ENCODE data around the gene TENM4.

Gene TENM4

DNA sequence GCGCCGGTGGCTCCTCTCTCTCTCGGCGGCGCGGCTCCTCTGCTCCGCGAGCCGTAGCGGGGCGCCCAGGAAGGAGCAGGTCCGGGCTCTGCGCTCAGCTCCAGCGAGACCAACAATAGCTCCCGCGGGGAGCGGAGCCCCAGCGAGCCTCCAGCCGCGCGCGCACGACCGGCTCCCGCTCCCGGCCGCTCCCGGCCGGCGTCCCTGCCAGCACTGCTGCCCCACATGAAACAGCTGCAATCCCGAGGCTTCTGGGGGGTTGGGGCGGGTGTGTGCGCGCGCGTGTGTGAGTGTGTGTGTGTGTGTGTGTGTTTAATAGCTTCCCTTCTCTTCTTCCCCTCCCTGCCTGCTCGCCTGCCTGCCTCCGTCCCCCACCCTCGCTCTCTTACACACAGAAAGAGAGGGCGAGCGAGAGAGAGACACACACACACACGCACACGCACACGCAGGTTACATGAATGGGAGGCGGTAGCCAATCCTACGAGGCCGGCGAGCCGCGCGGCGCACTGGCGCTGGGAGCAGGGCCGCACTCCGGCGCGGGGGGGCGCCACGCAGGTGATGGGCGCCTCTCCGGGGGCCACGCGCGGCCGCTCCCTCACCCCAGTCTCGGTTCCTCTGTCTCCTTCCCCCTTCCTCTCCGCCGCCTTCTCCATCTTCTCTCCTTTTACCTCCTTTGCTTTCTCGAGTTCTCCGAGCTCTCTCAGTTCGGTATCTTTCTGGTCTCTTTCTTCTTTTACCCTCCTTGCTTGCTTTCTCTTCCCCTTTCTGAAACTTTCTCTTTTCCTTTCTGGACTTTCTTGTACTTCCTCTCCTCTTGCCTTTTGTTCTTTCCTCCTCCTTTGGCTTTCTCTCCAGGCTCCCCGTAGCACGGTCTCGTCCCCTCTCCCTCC is at the start of gene TENM4:
Gene TENM4 (minus strand): TSS at position 460 of the 890 bp plus-strand sequence. CDS start 371,086 bp downstream, outside the sequence.
- no peaks in the 10 kb centered on the region for H3K36me3 ChIP-seq (ENCODE audit: control insufficient read depth in 2 of 2, insufficient read depth in 2 of 2, low read length in 2 of 2)
- H3K27me3 ChIP-seq (ENCODE audit: control insufficient read depth in 2 of 2, insufficient read depth in 2 of 2, low read length in 2 of 2) = peaks cover 44 to 46% of the 10 kb centered on the region in 2 donors
- peaks cover 5 to 12% of the 10 kb centered on the region in 2 donors for H3K4me1 ChIP-seq (ENCODE audit: control insufficient read depth in 2 of 2, insufficient read depth in 2 of 2, low read length in 2 of 2)
- H3K27ac ChIP-seq (ENCODE audit: low read depth in 2 of 2, low read length in 2 of 2) = no peak within 1 kb of the TSS
- H3K9me3 ChIP-seq (ENCODE audit: control insufficient read depth in 2 of 2, low read length in 2 of 2) = no peaks in the 10 kb centered on the region
- peak within 1 kb of the TSS in 1 of 2 donors; percentile 53 for H3K4me3 ChIP-seq (ENCODE audit: low read length in 2 of 2)
- peak within 1 kb of the TSS in 1 of 2 donors; percentile 19 for H3K9ac ChIP-seq (ENCODE audit: low read depth in 1 of 2, low read length in 2 of 2)

GRCh38 chr11:79488286-79488685 is 47.5 kb upstream of the TENM4 start:
- Histone ChIP-seq H3K27me3 (ENCODE audit: control insufficient read depth in 2 of 2, insufficient read depth in 2 of 2, low read length in 2 of 2) (no peaks in the 10 kb centered on the region), H3K9me3 (ENCODE audit: control insufficient read depth in 2 of 2, low read length in 2 of 2) (no peaks in the 10 kb centered on the region), H3K36me3 (ENCODE audit: control insufficient read depth in 2 of 2, insufficient read depth in 2 of 2, low read length in 2 of 2) (no peaks in the 10 kb centered on the region), H3K4me3 (ENCODE audit: low read length in 2 of 2) (no peak overlapping the region), H3K27ac (ENCODE audit: low read depth in 2 of 2, low read length in 2 of 2) (no peak overlapping the region), H3K9ac (ENCODE audit: low read depth in 1 of 2, low read length in 2 of 2) (no peak overlapping the region), H3K4me1 (ENCODE audit: control insufficient read depth in 2 of 2, insufficient read depth in 2 of 2, low read length in 2 of 2) (no peaks in the 10 kb centered on the region)

DNA sequence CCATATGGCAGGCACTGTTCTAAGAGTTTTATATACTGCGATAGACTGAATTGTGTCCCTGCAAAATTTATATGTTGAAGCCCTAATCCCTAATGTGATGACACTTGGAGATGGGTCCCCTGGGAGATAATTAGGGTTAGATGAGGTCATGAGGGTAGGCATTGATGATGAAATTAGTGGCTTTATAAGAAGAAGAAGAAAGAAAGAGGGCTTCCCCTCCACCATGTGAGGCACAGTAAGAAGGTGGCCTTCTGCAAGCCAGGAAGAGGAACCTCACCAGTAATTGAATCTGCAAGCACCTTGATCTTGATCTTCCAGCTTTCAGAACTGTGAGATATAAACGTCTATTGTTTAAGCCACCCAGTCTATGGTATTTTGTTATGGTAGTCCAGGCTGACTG is 46.6 kb upstream of the TENM4 start:
- H3K4me3 ChIP-seq (ENCODE audit: low read length in 2 of 2) = no peak overlapping the region

GRCh38 chr11:79486242-79486984 is 45.6 kb upstream of the TENM4 start:
- Histone ChIP-seq H3K9ac (ENCODE audit: low read depth in 1 of 2, low read length in 2 of 2) (no peak overlapping the region), H3K4me1 (ENCODE audit: control insufficient read depth in 2 of 2, insufficient read depth in 2 of 2, low read length in 2 of 2) (no peaks in the 10 kb centered on the region), H3K27ac (ENCODE audit: low read depth in 2 of 2, low read length in 2 of 2) (no peak overlapping the region), H3K36me3 (ENCODE audit: control insufficient read depth in 2 of 2, insufficient read depth in 2 of 2, low read length in 2 of 2) (no peaks in the 10 kb centered on the region), H3K27me3 (ENCODE audit: control insufficient read depth in 2 of 2, insufficient read depth in 2 of 2, low read length in 2 of 2) (no peaks in the 10 kb centered on the region), H3K9me3 (ENCODE audit: control insufficient read depth in 2 of 2, low read length in 2 of 2) (no peaks in the 10 kb centered on the region), H3K4me3 (ENCODE audit: low read length in 2 of 2) (no peak overlapping the region)

More for the DNA sequence above, 46.6 kb upstream of the TENM4 start:
- Histone ChIP-seq H3K27me3 (ENCODE audit: control insufficient read depth in 2 of 2, insufficient read depth in 2 of 2, low read length in 2 of 2) (no peaks in the 10 kb centered on the region), H3K9me3 (ENCODE audit: control insufficient read depth in 2 of 2, low read length in 2 of 2) (no peaks in the 10 kb centered on the region), H3K36me3 (ENCODE audit: control insufficient read depth in 2 of 2, insufficient read depth in 2 of 2, low read length in 2 of 2) (no peaks in the 10 kb centered on the region), H3K4me1 (ENCODE audit: control insufficient read depth in 2 of 2, insufficient read depth in 2 of 2, low read length in 2 of 2) (no peaks in the 10 kb centered on the region), H3K27ac (ENCODE audit: low read depth in 2 of 2, low read length in 2 of 2) (no peak overlapping the region), H3K9ac (ENCODE audit: low read depth in 1 of 2, low read length in 2 of 2) (no peak overlapping the region)

- H3K9ac ChIP-seq (ENCODE audit: low read depth in 1 of 2, low read length in 2 of 2) = no peak overlapping the region
- no peaks in the 10 kb centered on the region for H3K9me3 ChIP-seq (ENCODE audit: control insufficient read depth in 2 of 2, low read length in 2 of 2)
- no peak overlapping the region for H3K4me3 ChIP-seq (ENCODE audit: low read length in 2 of 2)
- H3K4me1 ChIP-seq (ENCODE audit: control insufficient read depth in 2 of 2, insufficient read depth in 2 of 2, low read length in 2 of 2) = no peaks in the 10 kb centered on the region
- H3K36me3 ChIP-seq (ENCODE audit: control insufficient read depth in 2 of 2, insufficient read depth in 2 of 2, low read length in 2 of 2) = no peaks in the 10 kb centered on the region
- H3K27me3 ChIP-seq (ENCODE audit: control insufficient read depth in 2 of 2, insufficient read depth in 2 of 2, low read length in 2 of 2) = no peaks in the 10 kb centered on the region
- H3K27ac ChIP-seq (ENCODE audit: low read depth in 2 of 2, low read length in 2 of 2) = no peak overlapping the region
These were observed 44.9 kb upstream of the TENM4 start for GRCh38 chr11:79485694-79486093.

DNA sequence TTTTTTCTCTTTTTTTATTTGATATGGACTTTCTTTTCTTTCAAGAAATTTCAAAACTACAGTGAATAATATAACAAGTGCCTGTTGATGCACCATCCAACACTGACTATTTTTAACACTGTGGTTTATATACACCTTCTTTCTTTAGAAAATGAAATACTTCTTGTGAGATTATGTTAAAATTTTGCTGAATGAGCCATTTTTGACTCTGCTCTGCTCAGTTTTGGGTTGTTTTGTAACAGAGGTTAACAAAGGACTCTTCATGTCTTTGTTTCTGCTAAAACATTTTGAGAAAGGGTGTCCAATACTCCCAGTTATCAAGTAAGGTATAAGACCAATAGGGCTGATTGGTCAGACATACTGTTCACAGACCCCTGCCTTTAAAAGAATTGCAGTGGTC is 44.0 kb upstream of the TENM4 start:
- Histone ChIP-seq H3K4me1 (ENCODE audit: control insufficient read depth in 2 of 2, insufficient read depth in 2 of 2, low read length in 2 of 2) (no peaks in the 10 kb centered on the region), H3K4me3 (ENCODE audit: low read length in 2 of 2) (no peak overlapping the region), H3K9ac (ENCODE audit: low read depth in 1 of 2, low read length in 2 of 2) (no peak overlapping the region), H3K27ac (ENCODE audit: low read depth in 2 of 2, low read length in 2 of 2) (no peak overlapping the region), H3K36me3 (ENCODE audit: control insufficient read depth in 2 of 2, insufficient read depth in 2 of 2, low read length in 2 of 2) (no peaks in the 10 kb centered on the region), H3K27me3 (ENCODE audit: control insufficient read depth in 2 of 2, insufficient read depth in 2 of 2, low read length in 2 of 2) (no peaks in the 10 kb centered on the region), H3K9me3 (ENCODE audit: control insufficient read depth in 2 of 2, low read length in 2 of 2) (no peaks in the 10 kb centered on the region)

DNA sequence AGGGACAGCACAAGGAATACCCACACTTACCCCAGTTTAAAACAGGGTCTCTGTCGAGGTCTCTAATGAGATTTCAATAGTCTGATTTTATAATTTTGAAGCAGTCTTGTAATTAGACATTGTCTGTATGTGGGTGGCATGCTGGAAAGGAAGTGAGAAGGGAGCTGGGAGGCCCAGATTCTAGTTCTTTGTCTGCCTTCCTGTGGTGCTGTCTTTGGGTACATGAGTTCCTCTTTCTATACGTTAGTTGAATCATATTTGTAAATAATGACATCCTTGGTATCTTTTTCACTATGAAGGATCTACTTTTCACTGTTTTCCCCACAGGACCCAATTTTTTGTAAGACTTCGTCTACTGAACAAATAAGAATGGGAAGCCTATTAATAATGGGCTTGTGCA is 42.0 kb upstream of the TENM4 start:
- Histone ChIP-seq H3K27me3 (ENCODE audit: control insufficient read depth in 2 of 2, insufficient read depth in 2 of 2, low read length in 2 of 2) (no peaks in the 10 kb centered on the region), H3K4me1 (ENCODE audit: control insufficient read depth in 2 of 2, insufficient read depth in 2 of 2, low read length in 2 of 2) (no peaks in the 10 kb centered on the region), H3K27ac (ENCODE audit: low read depth in 2 of 2, low read length in 2 of 2) (no peak overlapping the region), H3K9me3 (ENCODE audit: control insufficient read depth in 2 of 2, low read length in 2 of 2) (no peaks in the 10 kb centered on the region), H3K4me3 (ENCODE audit: low read length in 2 of 2) (no peak overlapping the region), H3K36me3 (ENCODE audit: control insufficient read depth in 2 of 2, insufficient read depth in 2 of 2, low read length in 2 of 2) (no peaks in the 10 kb centered on the region), H3K9ac (ENCODE audit: low read depth in 1 of 2, low read length in 2 of 2) (no peak overlapping the region)

DNA sequence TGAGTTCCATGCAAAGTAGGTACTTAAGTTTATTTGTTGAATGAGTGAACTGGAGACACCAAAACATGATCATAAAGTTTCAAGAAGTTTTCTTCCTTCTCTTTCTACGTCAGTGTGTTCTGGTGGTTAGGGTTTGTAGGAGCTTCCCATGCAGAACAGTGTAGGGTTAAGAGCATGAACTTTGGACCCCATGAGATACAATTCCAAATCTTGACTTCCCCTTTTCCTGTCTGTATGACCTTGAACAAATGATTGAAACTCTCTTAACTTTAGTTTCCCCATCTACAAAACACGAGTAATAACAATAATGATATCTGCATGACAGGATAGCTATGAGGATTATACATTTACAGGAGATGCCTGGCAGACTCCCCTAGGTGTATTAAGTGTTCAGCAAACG is 41.0 kb upstream of the TENM4 start:
- Histone ChIP-seq H3K4me3 (ENCODE audit: low read length in 2 of 2) (no peak overlapping the region), H3K9me3 (ENCODE audit: control insufficient read depth in 2 of 2, low read length in 2 of 2) (no peaks in the 10 kb centered on the region), H3K27me3 (ENCODE audit: control insufficient read depth in 2 of 2, insufficient read depth in 2 of 2, low read length in 2 of 2) (no peaks in the 10 kb centered on the region), H3K36me3 (ENCODE audit: control insufficient read depth in 2 of 2, insufficient read depth in 2 of 2, low read length in 2 of 2) (no peaks in the 10 kb centered on the region), H3K9ac (ENCODE audit: low read depth in 1 of 2, low read length in 2 of 2) (no peak overlapping the region), H3K27ac (ENCODE audit: low read depth in 2 of 2, low read length in 2 of 2) (no peak overlapping the region), H3K4me1 (ENCODE audit: control insufficient read depth in 2 of 2, insufficient read depth in 2 of 2, low read length in 2 of 2) (no peaks in the 10 kb centered on the region)

GRCh38 chr11:79480864-79481263 is 40.0 kb upstream of the TENM4 start:
- H3K9ac ChIP-seq (ENCODE audit: low read depth in 1 of 2, low read length in 2 of 2) = no peak overlapping the region
- H3K27me3 ChIP-seq (ENCODE audit: control insufficient read depth in 2 of 2, insufficient read depth in 2 of 2, low read length in 2 of 2) = no peaks in the 10 kb centered on the region
- H3K4me3 ChIP-seq (ENCODE audit: low read length in 2 of 2) = no peak overlapping the region
- no peak overlapping the region for H3K27ac ChIP-seq (ENCODE audit: low read depth in 2 of 2, low read length in 2 of 2)
- no peaks in the 10 kb centered on the region for H3K36me3 ChIP-seq (ENCODE audit: control insufficient read depth in 2 of 2, insufficient read depth in 2 of 2, low read length in 2 of 2)
- no peaks in the 10 kb centered on the region for H3K4me1 ChIP-seq (ENCODE audit: control insufficient read depth in 2 of 2, insufficient read depth in 2 of 2, low read length in 2 of 2)
- no peaks in the 10 kb centered on the region for H3K9me3 ChIP-seq (ENCODE audit: control insufficient read depth in 2 of 2, low read length in 2 of 2)

DNA sequence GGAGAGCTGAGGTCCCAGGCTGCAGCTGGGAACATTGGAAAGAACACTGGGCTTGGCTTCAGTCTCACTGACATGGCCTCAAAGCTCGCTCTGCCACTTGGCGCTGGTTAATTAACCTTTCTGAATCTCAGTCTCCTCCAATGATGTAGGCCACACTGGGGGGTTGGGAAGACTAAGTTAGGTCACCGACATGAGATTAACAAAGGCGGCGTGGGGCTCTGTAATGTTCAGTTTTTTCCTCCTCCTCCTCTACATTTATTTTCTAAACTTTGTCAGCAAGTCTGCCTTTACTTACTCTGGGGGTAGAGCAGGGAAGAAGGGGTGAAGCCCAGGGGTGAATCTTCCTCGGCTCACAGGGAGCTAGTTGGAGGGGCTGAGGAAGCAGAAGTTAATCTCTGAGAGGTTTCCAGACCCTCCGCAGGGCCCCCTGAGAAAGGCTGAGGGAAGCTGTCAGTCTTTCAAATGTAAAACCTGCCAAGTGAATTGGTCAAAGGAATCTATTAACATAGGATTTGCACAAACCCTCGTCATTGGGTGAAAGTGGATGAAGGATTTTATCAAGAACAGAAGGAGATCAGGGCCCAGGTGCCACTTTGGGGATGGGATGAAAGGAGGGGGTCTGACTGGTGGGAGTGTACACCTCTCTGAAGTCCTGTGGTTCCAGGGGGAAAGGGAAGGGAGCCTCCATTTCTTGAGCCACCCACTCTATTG is 32.1 kb upstream of the TENM4 start:
- no peaks in the 10 kb centered on the region for H3K9me3 ChIP-seq (ENCODE audit: control insufficient read depth in 2 of 2, low read length in 2 of 2)
- no peak overlapping the region for H3K4me3 ChIP-seq (ENCODE audit: low read length in 2 of 2)
- no peaks in the 10 kb centered on the region for H3K36me3 ChIP-seq (ENCODE audit: control insufficient read depth in 2 of 2, insufficient read depth in 2 of 2, low read length in 2 of 2)
- H3K27ac ChIP-seq (ENCODE audit: low read depth in 2 of 2, low read length in 2 of 2) = no peak overlapping the region
- H3K27me3 ChIP-seq (ENCODE audit: control insufficient read depth in 2 of 2, insufficient read depth in 2 of 2, low read length in 2 of 2) = peaks cover 0 to 2% of the 10 kb centered on the region in 2 donors
- no peak overlapping the region for H3K9ac ChIP-seq (ENCODE audit: low read depth in 1 of 2, low read length in 2 of 2)
- no peaks in the 10 kb centered on the region for H3K4me1 ChIP-seq (ENCODE audit: control insufficient read depth in 2 of 2, insufficient read depth in 2 of 2, low read length in 2 of 2)

Data from mucosa of rectum (tissue), 2 donors.